ENCODE results near the gene SLC17A9. TPM values are rescaled to one million over a fixed set of nuclear protein-coding genes. Genes with fewer than 3 reads are reported as not detected.
"Not testable (repeated sequence)": the region's sequence is repeated elsewhere in the genome, so short reads cannot be mapped to it uniquely, and the experiment has no call there.

The SLC17A9 gene
- polyA plus RNA-seq, 12 donors = 0.67 to 14.5 (median 0.86) TPM; not detected in 1

- no peak for DNase-seq
Observed at GRCh38 chr20:62918831-62919230, 33.7 kb upstream of the SLC17A9 start.

- DNase-seq = no peak
Observed at GRCh38 chr20:62920039-62920645, 32.4 kb upstream of the SLC17A9 start.

GRCh38 chr20:62921119-62921687 is 31.3 kb upstream of the SLC17A9 start:
- DNase-seq = no peak

- DNase-seq = no peak
Observed at GRCh38 chr20:62922451-62922921, 30.0 kb upstream of the SLC17A9 start.

- not testable (repeated sequence) for DNase-seq
Observed at GRCh38 chr20:62923059-62923668, 29.3 kb upstream of the SLC17A9 start.

- DNase-seq = no peak
Observed at GRCh38 chr20:62923669-62924441, 28.7 kb upstream of the SLC17A9 start.

- DNase-seq = no peak
Observed at GRCh38 chr20:62924442-62925075, 27.9 kb upstream of the SLC17A9 start.

GRCh38 chr20:62925076-62925419 is 27.5 kb upstream of the SLC17A9 start:
- DNase-seq = no peak

- peak; percentile 28 for DNase-seq
Observed at GRCh38 chr20:62925420-62926228, 26.9 kb upstream of the SLC17A9 start.

GRCh38 chr20:62926229-62927127 is 26.0 kb upstream of the SLC17A9 start, which contains the start of gene DIDO1:
Gene DIDO1 (minus strand): TSS chr20:62926505.
- DNase-seq = peak; percentile 88

GRCh38 chr20:62927128-62927705 is 25.3 kb upstream of the SLC17A9 start:
- DNase-seq = no peak

GRCh38 chr20:62928246-62928939 is 24.1 kb upstream of the SLC17A9 start:
- DNase-seq = no peak

- peak; percentile 53 for DNase-seq
Observed at GRCh38 chr20:62929051-62929538, 23.4 kb upstream of the SLC17A9 start.

- no peak for DNase-seq
Observed at GRCh38 chr20:62931464-62931863, 21.0 kb upstream of the SLC17A9 start.

- DNase-seq = no peak
Observed at GRCh38 chr20:62933966-62934365, 18.5 kb upstream of the SLC17A9 start.

GRCh38 chr20:62935204-62935967 is 17.1 kb upstream of the SLC17A9 start:
- DNase-seq = no peak

GRCh38 chr20:62935968-62936585 is 16.4 kb upstream of the SLC17A9 start:
- DNase-seq = no peak
